ENCODE data around the gene PMP22.

The PMP22 gene

GRCh38 chr17:15265131-15265530 is at the start of gene PMP22:
Gene PMP22, minus strand, starts transcription at chr17:15265326. Its CDS starts 4,599 bp downstream, at chr17:15260727.
- no peak for DNase-seq (ENCODE audit: low read depth in 2 of 2)

GRCh38 chr17:15311996-15312395 is 46.9 kb upstream of the PMP22 start:
- DNase-seq (ENCODE audit: low read depth in 2 of 2): no peak

DNA sequence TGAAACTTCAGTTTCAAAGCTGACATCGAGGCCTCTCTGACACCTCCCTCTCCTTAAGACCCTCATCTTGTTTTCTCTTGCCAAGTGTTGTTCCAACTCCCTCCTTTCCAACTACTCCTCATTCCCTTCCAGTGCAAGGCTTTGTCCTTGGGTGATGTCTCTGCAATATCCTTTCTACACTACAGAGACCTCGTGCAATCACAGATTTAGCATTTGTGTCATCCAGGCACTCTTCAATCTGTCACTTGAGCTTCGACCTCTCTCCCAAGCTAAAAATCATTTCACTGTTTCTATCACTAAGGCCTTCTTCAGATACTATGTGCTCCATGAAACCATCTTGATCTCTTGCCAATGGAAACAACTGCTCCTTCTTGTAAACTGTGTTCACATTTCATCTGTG is 44.7 kb upstream of the PMP22 start:
- DNase-seq (ENCODE audit: low read depth in 2 of 2): no peak

DNA sequence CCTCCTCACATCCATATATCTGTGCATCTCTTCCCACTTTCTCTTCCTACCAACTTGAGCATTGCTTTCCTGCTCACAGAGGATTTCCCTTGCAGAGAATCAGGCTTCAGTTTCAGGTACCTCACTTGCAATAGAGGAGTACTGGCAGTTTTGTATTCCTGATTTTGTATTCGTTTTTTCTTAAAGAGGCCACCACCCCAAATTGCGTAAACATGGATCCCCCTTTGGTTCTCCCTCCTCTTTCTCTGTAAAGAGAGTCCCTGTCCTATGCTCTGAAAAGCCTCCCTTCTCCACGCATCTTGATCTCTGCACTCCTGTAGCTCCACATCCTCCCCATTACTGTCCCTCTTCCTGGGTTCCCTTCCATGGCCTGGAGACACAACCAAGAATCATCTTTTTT is 44.1 kb upstream of the PMP22 start:
- DNase-seq (ENCODE audit: low read depth in 2 of 2): no peak

GRCh38 chr17:15308758-15309157 is 43.6 kb upstream of the PMP22 start:
- DNase-seq (ENCODE audit: low read depth in 2 of 2): no peak

DNA sequence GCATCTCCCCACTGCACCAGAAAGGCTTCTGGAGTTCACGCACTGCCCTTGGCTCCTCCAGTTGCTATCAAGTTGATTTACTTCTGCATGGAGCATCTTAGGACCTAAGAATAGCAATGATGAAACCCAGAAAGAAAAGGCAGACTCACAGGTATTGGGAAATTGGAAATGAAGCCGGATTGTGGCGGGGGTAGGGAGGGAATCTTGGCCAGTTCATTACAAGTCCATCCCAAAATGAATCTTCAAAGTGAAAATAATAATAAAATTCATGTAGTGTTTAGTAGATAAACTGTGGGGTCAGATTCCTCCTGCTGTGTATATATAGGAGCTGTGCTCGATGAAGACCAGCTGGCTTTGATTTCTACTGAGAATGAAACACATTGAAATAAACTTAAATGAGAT is 42.6 kb upstream of the PMP22 start:
- no peak for DNase-seq (ENCODE audit: low read depth in 2 of 2)

DNA sequence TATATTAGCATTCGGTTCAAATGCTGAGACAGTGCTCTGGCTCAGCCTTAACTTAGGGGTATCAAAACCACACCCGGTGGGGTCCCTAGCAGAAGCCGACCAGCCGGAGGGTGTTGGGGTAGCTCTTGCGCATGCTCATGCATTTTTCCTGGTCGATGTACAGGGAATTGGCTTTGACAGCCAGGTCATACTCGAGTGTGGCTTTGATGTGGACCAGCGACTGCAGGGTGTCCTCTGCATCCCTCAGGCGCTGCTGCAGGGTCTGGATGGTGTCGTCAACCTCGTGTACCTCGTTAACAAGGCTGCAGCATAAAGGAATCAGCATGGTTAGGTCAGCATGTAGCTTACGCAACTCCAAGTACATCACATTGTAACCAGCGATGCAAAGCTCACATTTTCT is 38.7 kb upstream of the PMP22 start:
- no peak for DNase-seq (ENCODE audit: low read depth in 2 of 2)

DNA sequence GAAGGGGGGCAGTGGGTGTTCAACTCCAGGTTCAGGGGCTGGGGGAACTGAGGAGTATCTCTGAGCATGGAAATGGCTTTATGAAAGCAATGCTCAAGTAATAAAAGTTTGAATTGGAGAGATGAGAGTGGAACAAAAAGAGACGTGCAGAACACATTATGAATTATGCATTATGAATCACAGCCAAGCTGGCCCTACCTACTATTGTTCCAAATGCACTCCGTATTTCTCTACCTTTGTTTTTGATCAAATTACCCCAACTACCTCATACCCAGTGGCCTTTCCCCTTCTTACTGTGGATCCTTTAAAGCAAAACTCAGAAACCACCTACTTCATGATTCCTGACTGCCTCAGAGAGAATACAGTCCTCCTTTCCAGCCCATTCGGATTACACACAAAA is 38.1 kb upstream of the PMP22 start:
- no peak for DNase-seq (ENCODE audit: low read depth in 2 of 2)

DNA sequence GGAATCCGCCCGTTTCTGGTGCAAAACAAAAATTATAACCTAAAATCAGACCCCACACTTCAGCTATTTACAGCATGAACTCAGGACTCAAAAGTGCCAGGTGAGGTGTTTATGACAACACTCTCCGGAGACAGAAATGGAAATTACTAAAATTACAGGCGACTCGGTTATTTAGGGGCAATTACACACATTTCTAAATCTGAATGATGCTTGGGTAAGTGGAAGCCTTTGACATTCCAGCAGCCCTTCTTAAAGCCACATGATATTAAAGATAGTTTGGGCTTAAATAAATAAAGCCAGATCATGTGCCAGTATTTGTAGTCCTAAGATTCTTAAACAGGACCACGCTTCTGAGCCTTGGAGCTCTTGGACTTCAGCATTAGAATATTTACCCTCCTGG is 36.7 kb upstream of the PMP22 start:
- DNase-seq (ENCODE audit: low read depth in 2 of 2): no peak

GRCh38 chr17:15298176-15298575 is 33.0 kb upstream of the PMP22 start:
- no peak for DNase-seq (ENCODE audit: low read depth in 2 of 2)

DNA sequence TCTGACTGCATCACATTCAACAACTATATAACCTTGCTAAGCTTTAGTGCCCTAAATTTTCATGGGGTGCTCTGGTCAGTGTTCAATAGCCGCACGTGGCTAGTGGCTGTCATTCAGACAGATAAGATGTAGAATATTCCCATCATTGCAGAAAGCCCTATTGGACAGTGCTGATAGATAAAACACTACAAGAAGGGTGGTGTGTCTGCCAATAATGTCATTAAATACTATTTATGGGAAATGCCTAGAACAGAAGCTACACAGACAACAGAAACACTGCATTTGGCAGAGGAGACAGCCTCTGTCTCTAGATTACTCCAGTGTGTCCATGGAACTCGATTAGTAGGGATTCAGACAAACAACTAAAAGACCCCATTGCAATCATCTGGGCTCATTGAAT is 28.4 kb upstream of the PMP22 start:
- DNase-seq (ENCODE audit: low read depth in 2 of 2): no peak

- DNase-seq (ENCODE audit: low read depth in 2 of 2): peak in 1 of 2 experiments; percentile 36
Measured at GRCh38 chr17:15291674-15292361, 26.7 kb upstream of the PMP22 start.

DNA sequence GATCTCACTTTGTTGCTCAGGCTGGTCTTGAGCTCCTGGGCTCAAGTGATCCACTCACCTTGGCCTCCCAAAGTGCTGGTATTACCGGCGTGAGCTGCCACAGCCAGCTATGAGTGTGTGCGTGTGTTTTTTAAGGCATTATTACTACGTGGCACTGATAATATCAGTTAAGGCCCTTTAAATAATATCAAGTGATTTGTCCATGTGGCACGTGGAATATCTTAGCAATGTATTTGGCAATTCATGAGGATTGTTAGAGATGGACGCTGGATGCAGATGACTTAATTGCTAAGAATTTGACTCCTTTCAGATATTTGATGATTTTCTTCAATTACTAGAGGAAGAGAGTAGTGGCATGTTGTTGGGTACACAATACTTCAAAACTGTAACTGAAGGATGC is 25.5 kb upstream of the PMP22 start:
- no peak for DNase-seq (ENCODE audit: low read depth in 2 of 2)

DNA sequence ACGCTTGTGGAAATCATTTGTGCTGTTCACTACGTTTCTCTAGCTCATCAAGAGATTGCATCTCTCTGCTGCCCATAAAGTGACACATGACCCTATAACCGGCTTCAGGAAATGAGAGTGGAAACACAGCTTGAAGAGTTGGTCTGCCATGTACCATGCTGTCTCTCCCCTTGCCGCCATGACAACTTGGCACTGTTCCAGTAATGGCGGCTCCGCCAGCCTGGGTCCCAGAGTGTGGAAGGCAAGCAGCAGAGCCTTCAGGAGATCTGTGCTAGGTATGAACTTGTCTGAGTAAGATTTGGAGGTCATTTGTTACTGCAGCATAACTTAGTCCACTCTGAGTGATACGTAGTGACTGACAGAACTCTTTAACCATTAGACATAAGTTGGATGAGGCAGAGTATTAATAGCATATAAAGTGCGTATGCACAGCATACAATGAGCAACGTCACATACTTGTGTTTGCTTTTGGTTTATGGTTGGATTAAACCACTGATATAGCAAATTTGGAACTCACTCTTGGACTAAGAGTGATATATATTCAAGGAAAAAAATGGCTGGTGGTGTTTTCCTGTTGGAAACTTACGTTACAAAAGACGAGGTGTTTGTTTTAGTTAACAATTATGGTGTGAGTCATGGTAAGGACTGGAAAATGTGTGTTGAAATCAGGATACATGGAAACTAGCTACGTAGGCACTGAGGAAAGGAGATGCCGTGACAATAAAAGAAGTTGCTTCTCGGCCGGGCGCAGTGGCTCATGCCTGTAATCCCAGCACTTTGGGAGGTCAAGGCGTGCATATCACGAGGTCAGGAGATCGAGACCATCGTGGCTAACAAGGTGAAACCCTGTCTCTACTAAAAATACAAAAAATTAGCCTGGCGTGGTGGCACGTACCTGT is 24.4 kb upstream of the PMP22 start:
- no peak for DNase-seq (ENCODE audit: low read depth in 2 of 2)

DNA sequence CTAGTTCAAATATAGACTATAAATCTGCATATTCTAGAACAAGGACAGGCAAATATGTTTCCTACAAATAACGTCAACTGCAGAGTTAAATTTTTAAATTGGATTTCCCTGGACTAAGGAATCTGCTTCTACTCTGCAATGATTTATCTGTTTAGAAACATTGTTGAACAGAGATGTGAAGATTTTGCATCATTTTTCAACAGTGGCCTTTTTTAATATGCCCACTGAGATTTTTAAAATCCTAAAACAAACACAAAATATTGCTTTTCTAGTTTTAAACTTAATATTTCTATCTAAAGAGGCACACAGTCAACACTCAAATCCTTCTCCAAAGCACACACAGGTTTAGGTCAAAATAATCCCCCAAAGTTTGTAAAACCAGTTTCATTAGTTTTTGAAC is 23.7 kb upstream of the PMP22 start:
- no peak for DNase-seq (ENCODE audit: low read depth in 2 of 2)

DNA sequence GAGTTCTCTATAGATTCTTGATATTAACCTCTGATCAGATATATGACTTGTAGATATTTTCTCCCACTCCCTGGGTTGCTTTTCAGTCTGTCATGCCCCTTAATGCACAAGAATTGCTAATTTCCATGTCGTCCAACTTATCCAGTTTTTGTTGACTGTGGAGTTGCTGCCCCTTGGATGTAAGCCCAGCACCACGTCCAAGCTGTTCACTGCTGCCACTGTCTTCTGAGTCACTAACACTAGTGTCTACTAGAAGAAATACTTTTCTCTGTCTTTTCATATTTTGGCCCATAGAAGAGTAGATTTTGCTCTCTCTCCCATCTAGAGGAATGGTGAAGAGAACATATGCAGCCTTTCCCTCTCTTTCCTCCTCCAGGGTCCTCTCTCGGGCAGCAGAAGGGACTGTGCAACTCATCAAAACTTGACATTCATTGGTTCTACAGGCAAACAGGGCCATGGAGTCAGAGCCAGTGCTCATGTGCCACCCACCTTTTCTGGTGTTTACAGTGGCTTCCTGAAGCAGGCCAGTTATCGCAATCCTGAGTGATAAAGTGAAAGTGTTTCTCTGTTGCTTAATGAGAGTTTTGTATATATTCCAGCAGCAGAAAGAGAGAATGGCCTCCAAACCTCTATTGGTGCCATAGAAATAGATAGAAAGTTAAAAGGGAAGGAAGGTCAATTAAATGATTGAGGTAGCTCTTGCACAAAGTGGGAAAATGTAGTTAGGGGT is 22.6 kb upstream of the PMP22 start:
- no peak for DNase-seq (ENCODE audit: low read depth in 2 of 2)

- no peak for DNase-seq (ENCODE audit: low read depth in 2 of 2)
Measured at GRCh38 chr17:15285466-15285865, 20.3 kb upstream of the PMP22 start.

DNA sequence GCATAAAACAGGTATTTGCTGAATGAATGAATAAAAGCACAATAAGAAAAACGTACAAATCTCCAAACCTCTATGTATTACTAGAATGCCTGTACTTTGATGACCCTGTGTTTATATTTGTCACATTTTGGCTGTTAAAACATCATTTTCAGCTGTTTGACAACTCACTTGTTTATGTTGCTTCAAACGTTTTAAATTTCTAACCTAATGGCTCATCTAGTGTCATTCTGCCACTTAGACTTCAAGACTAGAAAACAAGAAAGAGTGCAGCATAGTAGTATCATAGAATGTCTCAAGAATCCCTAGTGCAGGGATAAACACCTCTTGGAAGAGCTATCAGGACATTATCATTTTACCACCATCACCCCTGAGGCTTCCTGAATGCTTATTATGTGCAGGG is 19.4 kb upstream of the PMP22 start:
- no peak for DNase-seq (ENCODE audit: low read depth in 2 of 2)

- DNase-seq (ENCODE audit: low read depth in 2 of 2): no peak
Measured at GRCh38 chr17:15284107-15284506, 19.0 kb upstream of the PMP22 start.

DNA sequence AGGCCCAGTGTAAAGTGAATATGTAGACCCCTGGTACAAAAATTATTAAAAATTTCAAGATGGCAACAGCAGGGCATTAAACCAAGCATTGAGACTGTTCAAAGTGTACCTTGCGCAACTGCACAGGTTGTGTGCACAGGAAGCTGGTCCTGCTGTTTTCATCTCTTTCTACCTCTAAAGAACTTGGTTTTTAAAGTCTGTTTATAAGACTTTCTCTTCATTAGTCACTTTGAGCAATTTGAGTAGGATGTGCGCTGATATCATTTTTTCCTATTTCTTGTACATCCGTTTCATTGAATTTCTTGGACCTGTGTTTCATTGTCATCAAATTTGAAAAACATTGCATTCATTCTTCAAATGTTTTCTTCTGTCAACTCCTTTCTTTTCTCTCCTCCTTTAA is 16.8 kb upstream of the PMP22 start:
- no peak for DNase-seq (ENCODE audit: low read depth in 2 of 2)

DNA sequence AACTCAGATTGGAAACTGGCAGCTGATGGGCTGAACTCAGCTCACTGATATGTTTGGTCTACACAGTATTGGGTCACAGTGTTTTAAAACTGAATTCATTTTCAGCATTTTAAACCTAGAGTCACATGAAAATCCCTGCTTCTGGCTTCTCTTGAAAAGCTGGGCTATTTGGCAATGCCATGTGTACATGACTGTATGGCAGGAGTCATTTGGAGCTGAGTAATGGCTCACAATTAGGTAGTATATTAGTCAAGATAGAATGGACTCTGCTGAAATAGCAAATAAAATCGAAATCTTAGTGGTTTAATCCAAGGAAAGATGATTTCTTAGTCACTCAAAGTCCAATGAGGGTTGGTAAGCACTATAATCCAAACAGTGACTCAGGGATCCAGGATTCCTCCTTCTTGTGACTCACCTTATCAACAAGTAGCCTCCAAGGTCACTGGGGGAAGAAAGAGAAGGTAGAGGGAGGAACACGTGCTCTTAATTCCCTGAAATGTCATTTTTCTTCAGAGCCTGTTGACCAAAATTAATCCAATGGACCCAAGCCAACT is 13.9 kb upstream of the PMP22 start:
- DNase-seq (ENCODE audit: low read depth in 2 of 2): peak; percentile 62 to 64

GRCh38 chr17:15278380-15278779 is 13.3 kb upstream of the PMP22 start:
- no peak for DNase-seq (ENCODE audit: low read depth in 2 of 2)
